ENCODE data around the gene TICAM2. TPM values are rescaled to one million over a fixed set of nuclear protein-coding genes. Genes with fewer than 3 reads are reported as not detected.
A peak's percentile ranks its signal among the peaks of the same experiment; 100 is the strongest.

Gene TICAM2
- polyA plus RNA-seq, 1 donor (not counting 4 experiments of a cell fraction or from before 2014, with no cell fraction given) = not detected

DNA sequence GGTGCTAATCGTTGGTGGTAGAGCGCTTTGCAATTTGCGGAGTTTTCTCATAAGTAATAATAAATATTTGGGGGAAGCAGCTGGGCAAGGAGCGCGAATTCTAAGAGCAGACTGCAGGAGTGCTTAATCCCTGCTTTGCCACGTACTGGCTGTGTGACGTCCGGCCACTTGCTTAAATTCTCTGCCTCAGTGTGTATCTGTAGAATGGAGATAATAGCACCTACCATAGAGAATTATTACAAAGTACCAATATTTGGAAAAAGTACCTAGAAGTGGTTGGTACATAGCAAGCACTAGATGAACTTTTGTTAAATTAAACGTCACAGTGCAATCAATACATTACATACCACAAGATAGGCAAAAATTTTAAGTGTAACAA lies 24.2 kb upstream of the TICAM2 start:
- Histone ChIP-seq H3K4me1 (ENCODE audit: control insufficient read depth, extremely low read depth, insufficient read depth, low read length) (peaks cover 9% of the 10 kb centered on the region), H3K9ac (ENCODE audit: control insufficient read depth, extremely low read depth, insufficient read depth, low read length) (peak overlapping the region; percentile 95), H3K27me3 (ENCODE audit: control insufficient read depth, extremely low read depth, insufficient read depth, low read length) (no peaks in the 10 kb centered on the region), H4K20me1 (ENCODE audit: control insufficient read depth, extremely low read depth, insufficient read depth, low read length) (peaks cover 8% of the 10 kb centered on the region), H3K4me2 (ENCODE audit: control insufficient read depth, extremely low read depth, insufficient read depth, low read depth, low read length) (peak overlapping the region; percentile 80), H3K9me1 (ENCODE audit: control insufficient read depth, extremely low read depth, insufficient read depth, low read length) (no peaks in the 10 kb centered on the region), H3K36me3 (ENCODE audit: control insufficient read depth in 2 of 2, extremely low read depth in 1 of 2, insufficient read depth in 2 of 2, low read length in 2 of 2) (peaks cover 0 to 1% of the 10 kb centered on the region in 2 experiments), H3K79me2 (ENCODE audit: control insufficient read depth, insufficient read depth, low read length) (peaks cover 45% of the 10 kb centered on the region), H2AFZ (ENCODE audit: control insufficient read depth, low read length) (peak overlapping the region; percentile 80), H3K4me3 (ENCODE audit: control insufficient read depth in 2 of 3, extremely low read depth in 1 of 3, insufficient read depth in 2 of 3, low read depth in 1 of 3, low read length in 3 of 3) (peak overlapping the region; percentile 72 to 95 (median 74)), H3K9me3 (ENCODE audit: control insufficient read depth, low read depth, low read length) (no peaks in the 10 kb centered on the region), H3K27ac (ENCODE audit: control insufficient read depth, insufficient read depth, low read length) (peak overlapping the region; percentile 65)
- TF ChIP-seq, protein P1, sequence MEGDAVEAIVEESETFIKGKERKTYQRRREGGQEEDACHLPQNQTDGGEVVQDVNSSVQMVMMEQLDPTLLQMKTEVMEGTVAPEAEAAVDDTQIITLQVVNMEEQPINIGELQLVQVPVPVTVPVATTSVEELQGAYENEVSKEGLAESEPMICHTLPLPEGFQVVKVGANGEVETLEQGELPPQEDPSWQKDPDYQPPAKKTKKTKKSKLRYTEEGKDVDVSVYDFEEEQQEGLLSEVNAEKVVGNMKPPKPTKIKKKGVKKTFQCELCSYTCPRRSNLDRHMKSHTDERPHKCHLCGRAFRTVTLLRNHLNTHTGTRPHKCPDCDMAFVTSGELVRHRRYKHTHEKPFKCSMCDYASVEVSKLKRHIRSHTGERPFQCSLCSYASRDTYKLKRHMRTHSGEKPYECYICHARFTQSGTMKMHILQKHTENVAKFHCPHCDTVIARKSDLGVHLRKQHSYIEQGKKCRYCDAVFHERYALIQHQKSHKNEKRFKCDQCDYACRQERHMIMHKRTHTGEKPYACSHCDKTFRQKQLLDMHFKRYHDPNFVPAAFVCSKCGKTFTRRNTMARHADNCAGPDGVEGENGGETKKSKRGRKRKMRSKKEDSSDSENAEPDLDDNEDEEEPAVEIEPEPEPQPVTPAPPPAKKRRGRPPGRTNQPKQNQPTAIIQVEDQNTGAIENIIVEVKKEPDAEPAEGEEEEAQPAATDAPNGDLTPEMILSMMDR (optimal IDR thresholded peaks at IDR 0.05 in 1 of 3, IDR thresholded peaks at IDR 0.05 in 1 of 3, conservative IDR thresholded peaks at IDR 0.05 in 1 of 3; ENCODE audit: extremely low read depth in 1 of 3, insufficient read depth in 2 of 3, low read length in 3 of 3) = no peak
- TF ChIP-seq EZH2 (IDR thresholded peaks at IDR 0.05; ENCODE audit: low read length) = no peak
- no peak for FAIRE-seq
- dilution Hi-C loops (cut with MboI; ENCODE audit: extremely low pct_ligation_motif_present, low sequenced_read_pairs) = no loop called here
- DNase-seq (ENCODE audit: low read depth, low spot score) = no peak

DNA sequence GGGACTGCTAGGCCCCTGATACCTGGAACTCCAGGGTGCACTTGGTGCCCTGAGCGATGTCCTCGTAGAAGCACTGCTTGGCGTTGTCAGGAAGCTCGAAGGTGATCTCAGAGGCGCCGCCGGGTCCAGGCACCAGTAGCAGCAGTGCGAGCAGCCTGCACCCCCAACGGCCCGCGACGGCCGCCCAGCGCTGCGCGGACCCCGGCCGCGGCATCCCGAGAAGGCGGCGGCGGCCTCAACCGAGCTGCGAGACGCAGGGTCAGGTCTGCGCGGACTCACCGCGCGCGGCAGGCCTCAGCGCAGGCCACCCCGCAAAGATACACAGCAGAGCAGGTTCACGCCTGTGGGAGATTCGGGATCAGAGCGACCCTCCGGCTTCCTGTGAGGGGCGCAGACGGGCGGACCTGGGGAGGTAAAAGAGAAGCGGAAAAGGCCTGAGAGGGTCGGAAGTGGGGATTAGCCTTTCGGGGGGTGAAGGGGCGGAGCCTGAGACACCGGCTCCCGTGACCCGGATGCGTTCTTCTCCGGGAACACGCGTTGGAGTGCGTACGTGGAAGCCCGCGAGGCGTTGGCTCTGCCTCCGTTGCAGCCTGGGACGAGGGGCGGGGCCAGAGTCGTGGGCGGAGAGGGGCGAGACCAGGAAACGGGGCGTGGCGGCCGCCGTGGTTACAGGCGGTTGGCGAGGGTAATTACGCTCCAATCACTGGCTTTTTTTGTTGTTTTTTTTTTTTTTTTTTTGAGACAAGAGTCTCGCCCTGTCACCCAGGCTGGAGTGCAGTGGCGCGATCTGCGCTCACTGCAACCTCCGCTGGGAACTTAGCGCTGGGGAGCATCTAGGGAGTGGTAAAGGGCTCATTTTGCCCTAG lies 23.5 kb upstream of the TICAM2 start, which contains the start of gene TMED7:
Gene TMED7, minus strand, starts transcription at position 458 of the 866 bp plus-strand sequence. Its CDS starts 244 bp downstream, at position 214.
- peaks cover 0 to 1% of the 10 kb centered on the region in 2 experiments for H3K36me3 ChIP-seq (ENCODE audit: control insufficient read depth in 2 of 2, extremely low read depth in 1 of 2, insufficient read depth in 2 of 2, low read length in 2 of 2)
- H3K27ac ChIP-seq (ENCODE audit: control insufficient read depth, insufficient read depth, low read length) = peak within 1 kb of the TSS; percentile 88
- H3K9me1 ChIP-seq (ENCODE audit: control insufficient read depth, extremely low read depth, insufficient read depth, low read length) = no peaks in the 10 kb centered on the region
- peaks cover 8% of the 10 kb centered on the region for H4K20me1 ChIP-seq (ENCODE audit: control insufficient read depth, extremely low read depth, insufficient read depth, low read length)
- DNase-seq (ENCODE audit: low read depth, low spot score) (peak; percentile 59), FAIRE-seq (peak; percentile 86)
- H3K27me3 ChIP-seq (ENCODE audit: control insufficient read depth, extremely low read depth, insufficient read depth, low read length) = no peaks in the 10 kb centered on the region
- no peak for TF ChIP-seq EZH2 (IDR thresholded peaks at IDR 0.05; ENCODE audit: low read length)
- TF ChIP-seq, protein P1 (optimal IDR thresholded peaks at IDR 0.05 in 1 of 3, IDR thresholded peaks at IDR 0.05 in 1 of 3, conservative IDR thresholded peaks at IDR 0.05 in 1 of 3; ENCODE audit: extremely low read depth in 1 of 3, insufficient read depth in 2 of 3, low read length in 3 of 3) = no peak
- H3K4me3 ChIP-seq (ENCODE audit: control insufficient read depth in 2 of 3, extremely low read depth in 1 of 3, insufficient read depth in 2 of 3, low read depth in 1 of 3, low read length in 3 of 3) = peak within 1 kb of the TSS; percentile 75 to 95 (median 79)
- peak within 1 kb of the TSS; percentile 91 for H2AFZ ChIP-seq (ENCODE audit: control insufficient read depth, low read length)
- H3K4me2 ChIP-seq (ENCODE audit: control insufficient read depth, extremely low read depth, insufficient read depth, low read depth, low read length) = peak within 1 kb of the TSS; percentile 96
- peak within 1 kb of the TSS; percentile 95 for H3K9ac ChIP-seq (ENCODE audit: control insufficient read depth, extremely low read depth, insufficient read depth, low read length)
- H3K79me2 ChIP-seq (ENCODE audit: control insufficient read depth, insufficient read depth, low read length) = peaks cover 51% of the 10 kb centered on the region
- H3K4me1 ChIP-seq (ENCODE audit: control insufficient read depth, extremely low read depth, insufficient read depth, low read length) = peaks cover 9% of the 10 kb centered on the region
- dilution Hi-C loops (cut with MboI; ENCODE audit: extremely low pct_ligation_motif_present, low sequenced_read_pairs) = no loop called here
- H3K9me3 ChIP-seq (ENCODE audit: control insufficient read depth, low read depth, low read length) = no peaks in the 10 kb centered on the region

All from keratinocyte (primary cell).